COLO668 (cell line): Measurements from ENCODE around the gene HTR3D.
"Not testable (repeated sequence)": the region's sequence is repeated elsewhere in the genome, so short reads cannot be mapped to it uniquely, and the experiment has no call there.

Experiments
- DNase-seq: peaks from one replicate; lab custom pipeline; 2025; ENCODE audit not compliant: unreplicated experiment; lab: John Stamatoyannopoulos, UW

Gene HTR3D, protein sequence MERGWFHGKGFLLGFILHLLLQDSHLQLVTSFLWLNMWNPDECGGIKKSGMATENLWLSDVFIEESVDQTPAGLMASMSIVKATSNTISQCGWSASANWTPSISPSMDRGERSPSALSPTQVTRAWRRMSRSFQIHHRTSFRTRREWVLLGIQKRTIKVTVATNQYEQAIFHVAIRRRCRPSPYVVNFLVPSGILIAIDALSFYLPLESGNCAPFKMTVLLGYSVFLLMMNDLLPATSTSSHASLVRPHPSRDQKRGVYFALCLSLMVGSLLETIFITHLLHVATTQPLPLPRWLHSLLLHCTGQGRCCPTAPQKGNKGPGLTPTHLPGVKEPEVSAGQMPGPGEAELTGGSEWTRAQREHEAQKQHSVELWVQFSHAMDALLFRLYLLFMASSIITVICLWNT

GRCh38 chr3:184031187-184031792 lies at the start of gene HTR3D:
Gene HTR3D (plus strand): TSS chr3:184031742. CDS start chr3:184031742, 0 bp downstream.
- no peak for DNase-seq

DNA sequence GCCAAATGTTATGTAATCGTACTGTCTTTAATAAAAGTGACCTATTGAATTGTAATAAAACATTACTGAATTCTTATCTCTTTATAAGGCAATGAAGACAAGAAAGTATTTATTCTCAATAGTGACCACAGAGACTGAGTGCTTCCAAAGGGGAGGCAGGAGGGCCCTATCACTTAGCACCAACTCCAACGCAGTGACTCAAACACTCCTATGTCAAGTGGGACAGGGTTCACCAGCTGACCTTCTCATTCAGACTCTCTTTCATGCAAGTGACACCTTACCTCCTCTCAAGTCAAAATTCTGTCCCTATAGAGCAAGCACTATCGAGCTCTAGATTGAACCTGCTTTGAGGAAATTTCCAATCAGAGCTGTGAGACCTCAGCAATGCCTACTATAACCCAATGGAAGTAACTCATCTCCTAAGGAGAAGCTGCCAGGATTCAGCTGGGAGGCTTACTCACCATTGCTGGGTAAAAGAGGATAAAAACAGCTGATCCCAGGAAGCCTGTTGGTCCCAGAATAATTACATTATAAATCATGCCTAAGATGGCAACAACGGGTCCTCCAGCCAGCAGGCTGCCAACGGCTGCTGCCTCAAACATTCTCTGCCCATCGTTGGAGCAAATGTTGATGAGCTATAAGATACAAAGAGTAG lies 49.4 kb upstream of the HTR3D start:
- no peak for DNase-seq

GRCh38 chr3:183984127-183984740 lies 47.3 kb upstream of the HTR3D start:
- no peak for DNase-seq

DNA sequence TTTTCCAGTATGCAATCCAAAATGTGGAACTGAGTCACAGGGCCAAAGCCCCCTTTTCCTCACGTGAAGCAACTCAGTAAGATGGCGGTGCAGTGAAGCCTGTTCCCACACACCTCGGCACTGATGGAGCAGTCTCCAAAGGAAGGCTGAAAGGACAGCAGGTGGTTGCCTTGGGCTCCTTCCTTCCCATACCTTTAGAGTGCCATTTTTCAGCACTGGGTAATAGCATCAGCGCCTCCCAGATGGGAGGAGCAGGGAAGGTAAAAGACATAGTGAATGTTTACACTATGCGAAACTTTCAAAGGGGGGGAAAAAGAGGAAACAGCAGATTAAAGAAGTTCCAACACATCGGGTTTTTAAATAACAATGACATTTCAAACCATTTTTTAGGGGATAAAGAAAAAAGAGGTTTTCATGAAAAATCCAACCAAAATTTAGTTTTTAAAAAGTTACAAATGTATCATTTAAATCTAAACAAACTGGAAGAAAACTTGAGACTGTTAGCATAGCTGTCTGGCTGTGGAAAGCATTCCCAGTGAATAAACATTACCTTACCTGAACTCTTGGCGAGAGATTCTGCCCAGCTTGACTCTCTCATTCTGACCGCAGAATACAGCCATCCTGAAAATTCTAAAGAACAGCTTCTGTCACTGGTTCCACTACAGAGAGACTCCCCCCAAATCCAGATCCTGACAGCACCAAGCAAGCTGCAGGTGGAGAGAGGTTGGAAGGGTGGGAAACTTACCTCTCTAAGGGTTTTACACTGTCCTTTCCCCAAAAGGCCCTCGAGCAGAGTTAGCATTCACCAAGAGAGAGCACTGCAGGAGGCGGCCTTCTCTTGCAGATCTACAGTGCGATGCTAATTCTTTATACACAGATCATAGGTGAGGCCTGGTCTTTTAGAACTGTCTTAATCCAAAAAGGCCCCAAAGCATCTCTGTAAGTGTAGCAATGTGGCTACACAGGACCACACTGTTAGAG lies 46.5 kb upstream of the HTR3D start:
- DNase-seq = no peak

DNA sequence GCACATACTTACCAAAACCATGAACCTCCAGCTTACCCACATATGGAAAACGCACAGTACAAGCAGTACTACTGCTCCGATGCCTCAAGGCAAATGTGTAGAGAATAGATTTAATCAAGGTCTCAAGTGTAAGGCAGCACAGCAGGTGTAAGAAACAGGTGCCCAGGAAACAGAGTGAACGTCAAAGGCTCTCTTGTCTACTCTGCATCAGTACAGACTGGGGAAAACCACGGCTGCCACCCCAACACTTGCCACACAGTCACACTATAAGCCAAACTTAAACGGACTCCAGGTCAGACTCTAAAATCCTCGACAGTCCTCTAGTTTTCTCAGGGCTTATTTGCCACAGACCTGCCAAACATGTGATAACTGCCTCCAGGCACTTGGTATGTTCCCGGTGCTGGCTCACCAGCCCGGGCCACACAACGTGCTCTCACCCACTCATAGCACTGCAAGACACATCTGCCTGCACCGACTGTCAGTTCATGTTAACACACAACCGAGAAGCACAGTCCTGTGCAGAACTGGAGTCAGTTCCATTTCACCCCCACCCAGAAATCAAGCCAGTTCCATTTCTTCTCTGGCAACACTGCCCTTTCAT lies 44.4 kb upstream of the HTR3D start:
- no peak for DNase-seq

DNA sequence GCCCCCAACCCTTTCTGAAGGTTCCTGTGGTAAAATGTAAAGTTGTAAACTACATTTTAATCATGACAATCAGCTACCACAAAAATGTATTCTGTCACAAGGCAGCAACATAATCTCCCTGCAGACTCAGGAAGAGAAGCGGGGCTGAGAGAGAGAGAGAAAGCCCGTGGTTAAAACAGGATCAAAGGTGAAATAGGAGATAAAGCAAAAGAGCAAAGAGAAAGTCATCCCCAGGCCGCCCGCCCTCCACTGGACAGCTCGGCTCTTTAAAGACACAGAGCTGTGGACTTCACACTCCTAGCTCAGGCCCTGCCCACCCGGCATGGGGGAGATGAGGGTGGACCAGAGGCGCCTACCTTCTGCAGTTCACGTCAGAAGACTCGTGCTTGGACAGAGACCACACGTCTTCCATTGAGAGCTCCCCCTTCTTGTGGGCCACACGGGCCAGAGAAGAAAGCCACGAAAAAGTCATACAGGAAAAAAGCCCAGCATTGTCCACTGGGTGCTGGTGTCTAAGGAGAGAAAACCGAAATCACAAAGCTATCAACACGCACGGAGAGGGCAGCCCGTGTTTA lies 43.2 kb upstream of the HTR3D start:
- DNase-seq = no peak

GRCh38 chr3:183991403-183991802 lies 40.1 kb upstream of the HTR3D start:
- DNase-seq = no peak

DNA sequence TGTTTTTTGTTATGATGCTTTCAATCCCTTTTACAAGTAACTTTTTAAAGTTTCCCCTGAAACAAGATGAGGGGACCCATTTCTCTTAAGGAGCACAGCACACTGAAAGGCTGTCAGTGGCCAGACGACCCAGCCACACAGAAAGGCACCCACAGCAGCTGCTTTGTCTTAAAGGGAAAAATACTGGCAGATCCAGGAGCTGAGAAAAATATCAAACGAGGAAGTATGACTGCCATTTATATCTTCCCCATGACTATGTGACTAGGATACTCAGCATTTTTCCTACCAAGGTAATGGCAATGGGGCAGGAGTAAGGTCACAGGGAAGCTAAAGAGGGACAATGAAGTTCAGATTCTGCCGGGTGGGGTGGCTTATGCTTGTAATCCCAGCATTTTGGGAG lies 29.8 kb upstream of the HTR3D start:
- no peak for DNase-seq

DNA sequence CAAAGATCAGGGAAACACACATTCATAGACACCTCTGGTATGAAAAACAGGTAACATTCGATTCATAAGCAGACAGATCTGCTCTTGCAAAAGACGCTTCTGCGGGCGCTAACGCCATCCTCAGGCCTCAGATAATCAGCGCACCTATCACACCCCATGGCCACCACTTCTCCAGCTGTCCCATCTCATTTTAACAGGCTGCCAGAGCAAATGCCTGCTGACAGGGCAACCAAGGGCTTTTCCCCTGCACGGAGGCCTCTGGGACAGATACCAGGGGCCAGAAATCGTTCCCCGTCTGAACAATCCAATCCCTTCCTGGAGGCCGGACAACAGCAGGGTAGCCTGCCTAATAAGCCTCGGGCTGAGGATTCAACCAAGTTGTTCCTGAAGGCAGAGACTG lies 29.1 kb upstream of the HTR3D start:
- DNase-seq = no peak

DNA sequence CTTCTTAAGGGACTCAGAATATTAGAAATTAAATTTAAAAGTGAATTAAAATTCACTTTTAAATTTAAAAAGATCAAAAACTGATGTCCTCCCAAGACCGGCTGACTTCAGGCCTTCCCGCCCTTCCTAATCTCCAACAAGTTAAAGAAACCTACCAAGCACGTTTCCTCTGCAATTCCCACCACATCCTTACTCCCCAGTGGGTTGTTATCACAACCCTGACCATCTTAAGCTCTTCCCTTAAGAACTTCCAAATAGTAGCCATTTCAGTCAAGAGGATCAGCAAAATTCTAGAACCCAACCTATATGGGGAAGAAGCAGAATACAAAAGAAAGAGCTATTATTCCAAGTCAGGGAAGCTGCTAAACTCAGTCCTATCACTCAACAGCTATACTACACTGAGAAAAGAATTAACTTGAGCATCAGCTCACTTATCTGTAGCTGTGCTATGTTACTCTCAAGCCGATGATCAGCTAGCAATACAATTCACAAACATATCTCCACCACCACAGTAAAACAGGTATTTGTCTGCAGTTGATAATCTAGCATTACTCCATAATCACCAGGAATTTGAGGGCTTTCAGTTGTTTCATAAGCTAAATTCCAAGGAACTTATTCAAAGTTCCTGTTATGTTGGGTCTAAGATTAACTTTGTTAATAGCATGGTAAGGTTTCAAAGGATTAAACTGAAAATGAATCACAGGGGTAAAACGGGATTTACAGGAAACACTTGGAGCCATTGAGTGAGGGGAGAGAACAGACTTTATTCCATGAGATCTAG lies 28.2 kb upstream of the HTR3D start:
- DNase-seq = no peak

GRCh38 chr3:184004476-184004875 lies 27.1 kb upstream of the HTR3D start:
- DNase-seq = no peak

- DNase-seq = peak; percentile 85
Observed at GRCh38 chr3:184005941-184006507, 25.5 kb upstream of the HTR3D start.

GRCh38 chr3:184007143-184007813 lies 24.3 kb upstream of the HTR3D start:
- not testable (repeated sequence) for DNase-seq

GRCh38 chr3:184008161-184008560 lies 23.4 kb upstream of the HTR3D start:
- DNase-seq = no peak

GRCh38 chr3:184011230-184011876 lies 20.2 kb upstream of the HTR3D start:
- DNase-seq = no peak

DNA sequence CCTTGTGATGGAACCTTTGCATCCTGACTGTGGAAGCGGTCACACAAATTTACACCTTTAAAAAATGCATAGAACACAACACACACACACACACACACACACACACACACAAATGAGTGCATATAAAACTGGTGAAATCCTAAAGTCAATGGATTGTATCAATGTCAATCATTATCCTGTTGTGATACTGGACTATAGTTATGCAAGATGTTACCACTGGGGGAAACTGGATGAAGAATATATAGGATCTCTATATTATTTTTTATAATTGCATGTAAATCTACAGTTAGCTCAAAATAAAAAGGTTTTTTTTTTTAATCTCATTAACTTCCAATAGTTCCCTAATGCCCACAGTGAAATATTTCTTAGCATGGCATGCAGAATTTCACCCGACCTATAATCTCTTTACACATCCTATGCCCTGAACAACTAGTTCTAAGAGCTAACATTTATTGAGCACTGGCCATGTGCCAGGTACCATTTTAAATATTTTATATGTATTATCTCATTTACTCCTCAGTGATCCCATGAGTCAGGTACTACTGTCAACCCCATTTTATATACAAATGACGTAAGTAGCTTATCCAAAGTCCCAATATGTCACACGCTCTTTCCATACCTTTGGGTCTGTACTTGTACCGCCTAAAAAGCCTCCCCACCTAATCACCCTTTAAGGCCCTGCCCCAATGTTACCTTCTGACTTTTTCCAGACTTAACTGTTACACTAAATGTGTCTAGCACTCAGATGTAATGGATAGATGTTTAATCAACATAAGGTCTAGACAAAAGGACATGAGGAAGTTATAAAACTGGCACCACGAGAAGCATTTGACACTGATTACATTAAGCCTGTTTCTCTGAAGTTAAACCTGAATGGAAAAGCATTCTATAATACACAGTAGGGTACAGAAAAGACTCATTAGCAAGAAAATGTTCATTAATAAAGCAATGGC lies 19.3 kb upstream of the HTR3D start:
- DNase-seq = no peak
